GM18507 (cell line): ENCODE measurements around the gene CAPN12.

Source experiments
- DNase-seq: peaks from one replicate; pipeline ENCODE4 v3.0.0; 2011; ENCODE audit warnings: low read depth; ENCODE audit not compliant: insufficient read length; ENCODE audit errors: extremely low spot score
- FAIRE-seq: peaks from 2 replicates; lab custom pipeline; 2011; peaks lifted over from hg19 to GRCh38; lab: Jason Lieb, UNC

The CAPN12 gene

GRCh38 chr19:38728752-38729541, 15.3 kb downstream of the CAPN12 start:
- FAIRE-seq (no peak), DNase-seq (no peak)

DNA sequence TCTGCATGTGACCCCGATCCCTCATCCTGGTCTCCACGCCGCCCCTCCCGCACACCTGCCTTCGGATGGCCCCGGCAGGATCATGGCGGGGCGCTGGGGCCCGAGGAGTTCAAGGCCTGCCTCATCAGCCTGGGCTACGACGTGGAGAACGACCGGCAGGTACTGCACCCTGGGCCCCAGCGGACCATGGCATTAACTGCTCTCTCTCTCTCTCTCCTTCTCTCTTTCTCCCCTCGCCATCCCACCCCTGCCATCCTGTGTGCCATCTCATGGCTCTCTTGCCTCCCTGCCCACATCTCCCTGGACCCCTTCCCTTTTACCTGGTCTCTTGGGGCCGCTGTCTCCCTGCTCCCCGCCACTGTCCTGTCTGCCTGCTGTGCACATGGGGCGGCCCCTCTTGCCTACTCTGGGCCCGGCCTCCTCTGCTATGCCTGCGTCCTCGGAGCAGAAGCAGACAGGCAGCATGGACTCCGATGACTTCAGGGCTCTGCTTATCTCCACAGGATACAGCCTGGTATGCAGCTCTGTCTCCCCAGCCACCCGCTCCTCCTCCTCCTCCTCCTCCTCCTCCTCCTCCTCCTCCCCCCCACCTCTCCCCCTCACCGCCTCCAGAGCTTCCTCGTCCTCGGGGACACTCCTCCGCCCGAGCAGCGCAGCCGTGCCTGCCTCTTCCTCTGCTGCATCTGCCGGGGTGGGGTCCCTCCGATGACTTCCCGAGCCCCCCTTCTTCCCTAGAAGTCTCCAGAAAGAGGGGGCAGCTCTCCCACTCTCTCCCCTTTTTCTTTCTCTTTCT, 16.2 kb downstream of the CAPN12 start:
- no peak for FAIRE-seq
- no peak for DNase-seq

GRCh38 chr19:38727306-38727867, 16.9 kb downstream of the CAPN12 start:
- no peak for FAIRE-seq
- no peak for DNase-seq

DNA sequence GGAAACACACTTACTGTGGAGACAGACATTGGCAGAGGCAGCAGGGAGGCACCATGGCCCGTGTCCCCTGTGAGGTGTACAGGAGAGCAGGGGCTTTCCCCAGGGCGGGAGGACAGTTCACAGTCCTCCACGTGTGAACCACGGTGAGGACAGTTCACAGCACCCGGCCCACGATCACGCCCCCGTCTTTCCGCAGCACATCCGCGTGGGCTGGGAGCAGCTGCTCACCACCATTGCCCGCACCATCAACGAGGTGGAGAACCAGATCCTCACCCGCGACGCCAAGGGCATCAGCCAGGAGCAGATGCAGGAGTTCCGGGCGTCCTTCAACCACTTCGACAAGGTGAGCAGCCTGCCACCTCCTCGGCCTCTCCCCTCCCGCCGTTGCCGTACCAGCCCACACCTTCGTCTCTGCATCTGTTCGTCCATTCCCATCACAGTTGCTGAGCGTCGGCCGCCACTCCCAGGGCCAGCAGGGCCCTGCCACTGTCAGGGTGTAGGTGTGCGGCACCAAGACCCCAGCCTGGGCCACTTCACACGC, 17.4 kb downstream of the CAPN12 start:
- no peak for FAIRE-seq

GRCh38 chr19:38726284-38726673, 18.0 kb downstream of the CAPN12 start:
- FAIRE-seq (no peak), DNase-seq (no peak)

More for the DNA sequence above, 17.4 kb downstream of the CAPN12 start:
- DNase-seq = no peak

DNA sequence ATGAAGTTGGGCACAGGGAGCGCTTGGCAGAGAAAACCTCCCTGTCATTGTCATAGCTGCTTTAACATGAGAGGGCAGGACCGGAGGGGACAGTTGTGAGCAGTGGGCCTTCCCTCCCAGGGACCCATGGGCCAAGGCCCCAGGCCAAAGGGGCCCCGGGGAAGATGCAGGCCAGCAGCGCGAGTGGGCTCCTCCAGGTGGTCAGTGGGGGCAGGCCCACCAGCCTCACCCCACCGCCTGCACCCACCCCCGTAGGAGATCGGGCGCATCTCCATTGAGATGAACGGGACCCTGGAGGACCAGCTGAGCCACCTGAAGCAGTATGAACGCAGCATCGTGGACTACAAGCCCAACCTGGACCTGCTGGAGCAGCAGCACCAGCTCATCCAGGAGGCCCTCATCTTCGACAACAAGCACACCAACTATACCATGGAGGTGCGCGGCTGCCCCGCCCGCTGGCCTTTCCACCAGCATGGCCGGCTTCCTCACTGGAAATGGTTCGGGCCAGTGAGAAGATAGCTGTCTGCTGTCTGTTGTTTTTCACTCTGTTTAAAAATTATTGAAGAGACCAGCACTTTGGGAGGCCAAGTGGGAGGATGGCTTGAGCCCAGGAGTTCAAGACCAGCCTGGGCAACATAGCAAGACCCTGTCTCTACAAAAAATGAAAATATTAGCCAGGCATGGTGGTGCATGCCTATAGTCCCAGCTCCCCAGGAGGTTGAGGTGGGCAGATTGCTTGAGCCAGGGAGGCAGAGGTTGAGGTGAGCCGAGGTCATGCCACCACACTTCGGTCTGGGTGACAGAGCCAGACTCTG, 18.6 kb downstream of the CAPN12 start:
- FAIRE-seq (no peak), DNase-seq (no peak)

DNA sequence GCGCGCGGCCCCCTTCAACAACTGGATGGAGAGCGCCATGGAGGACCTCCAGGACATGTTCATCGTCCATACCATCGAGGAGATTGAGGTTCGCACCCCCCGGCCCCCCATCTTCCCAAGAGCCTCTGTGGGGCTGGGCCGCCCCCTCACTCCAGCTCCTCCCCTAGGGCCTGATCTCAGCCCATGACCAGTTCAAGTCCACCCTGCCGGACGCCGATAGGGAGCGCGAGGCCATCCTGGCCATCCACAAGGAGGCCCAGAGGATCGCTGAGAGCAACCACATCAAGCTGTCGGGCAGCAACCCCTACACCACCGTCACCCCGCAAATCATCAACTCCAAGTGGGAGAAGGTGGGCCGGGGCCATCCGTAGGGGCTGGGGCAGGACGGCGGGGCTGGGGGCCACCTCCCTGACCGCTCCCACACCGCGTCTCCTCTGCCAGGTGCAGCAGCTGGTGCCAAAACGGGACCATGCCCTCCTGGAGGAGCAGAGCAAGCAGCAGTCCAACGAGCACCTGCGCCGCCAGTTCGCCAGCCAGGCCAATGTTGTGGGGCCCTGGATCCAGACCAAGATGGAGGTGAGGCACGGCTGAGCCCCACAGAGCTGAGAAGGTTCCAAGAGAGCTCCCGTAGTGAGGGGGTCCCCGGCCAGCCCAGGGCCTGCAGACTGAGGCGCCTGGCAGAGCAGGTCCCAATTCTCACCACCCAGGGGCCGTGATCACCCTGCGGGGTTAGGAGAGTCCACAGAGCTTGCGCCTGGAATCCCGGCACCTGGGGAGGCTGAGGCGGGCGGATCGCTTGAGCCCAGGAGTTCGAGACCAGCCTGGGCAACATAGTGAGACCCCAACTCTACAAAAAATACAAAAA, 20.1 kb downstream of the CAPN12 start:
- FAIRE-seq (no peak), DNase-seq (no peak)

- no peak for DNase-seq
- no peak for FAIRE-seq
Observed at GRCh38 chr19:38723606-38723965, 20.7 kb downstream of the CAPN12 start.

GRCh38 chr19:38722947-38723605, 21.2 kb downstream of the CAPN12 start:
- DNase-seq = no peak
- no peak for FAIRE-seq

- DNase-seq (no peak), FAIRE-seq (no peak)
Observed at GRCh38 chr19:38721979-38722773, 22.1 kb downstream of the CAPN12 start.

DNA sequence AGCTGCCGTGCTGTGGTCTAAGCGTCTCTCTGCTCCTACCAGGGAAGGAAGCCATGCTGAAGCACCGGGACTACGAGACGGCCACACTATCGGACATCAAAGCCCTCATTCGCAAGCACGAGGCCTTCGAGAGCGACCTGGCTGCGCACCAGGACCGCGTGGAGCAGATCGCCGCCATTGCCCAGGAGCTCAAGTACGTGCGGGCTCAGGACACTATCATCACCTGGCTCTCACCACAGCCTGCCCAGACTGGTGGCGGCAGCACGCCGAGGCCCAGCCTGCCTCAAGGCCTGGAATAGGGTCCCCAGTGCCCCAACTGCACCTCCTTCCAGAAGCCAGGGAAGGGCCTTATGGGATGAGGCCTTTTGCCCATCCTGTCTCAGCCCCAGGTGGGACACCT, 22.8 kb downstream of the CAPN12 start:
- FAIRE-seq = no peak
- no peak for DNase-seq

- FAIRE-seq (no peak), DNase-seq (no peak)
Observed at GRCh38 chr19:38720559-38721236, 23.6 kb downstream of the CAPN12 start.

DNA sequence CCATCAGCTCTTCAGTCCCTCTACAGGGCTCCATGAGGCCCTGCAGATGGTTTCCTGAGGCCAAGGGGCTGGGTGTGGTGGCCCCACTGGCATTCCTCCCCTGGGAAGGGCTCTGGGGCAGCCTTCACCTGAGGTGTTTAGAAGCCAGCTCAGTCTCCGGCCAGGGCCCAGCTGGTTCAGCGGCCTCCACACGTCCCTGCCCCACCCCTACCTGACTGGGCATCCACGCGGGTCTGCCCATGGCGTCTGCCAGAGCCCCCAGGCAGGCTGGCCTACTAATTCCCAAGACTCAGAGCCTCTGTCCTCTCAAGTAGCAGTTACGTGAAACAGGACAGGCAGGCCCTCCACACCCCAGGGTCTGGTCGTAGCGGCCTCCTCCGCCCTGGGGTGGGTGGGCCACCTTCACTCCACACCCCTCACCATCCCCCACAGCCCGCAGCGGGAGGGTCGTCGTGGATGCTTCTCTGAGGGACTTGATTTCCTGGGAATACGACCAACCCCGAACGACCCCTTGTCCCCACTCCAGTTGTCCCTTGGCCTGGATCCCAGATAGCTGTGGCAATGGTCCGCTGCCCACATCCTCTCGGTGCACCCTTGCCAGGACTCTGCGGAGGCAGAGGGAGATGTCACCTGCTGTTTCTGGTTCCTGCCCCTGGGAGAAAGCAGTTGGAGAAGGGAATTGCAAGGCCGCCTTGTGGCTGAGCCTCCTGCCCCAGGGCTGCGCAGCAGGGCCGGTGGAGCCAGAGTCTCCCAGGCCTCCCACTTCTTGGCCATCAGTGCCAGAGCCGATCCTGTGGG, 24.3 kb downstream of the CAPN12 start:
- FAIRE-seq = no peak
- no peak for DNase-seq

- FAIRE-seq = no peak
- no peak for DNase-seq
Observed at GRCh38 chr19:38718747-38719543, 25.3 kb downstream of the CAPN12 start.

DNA sequence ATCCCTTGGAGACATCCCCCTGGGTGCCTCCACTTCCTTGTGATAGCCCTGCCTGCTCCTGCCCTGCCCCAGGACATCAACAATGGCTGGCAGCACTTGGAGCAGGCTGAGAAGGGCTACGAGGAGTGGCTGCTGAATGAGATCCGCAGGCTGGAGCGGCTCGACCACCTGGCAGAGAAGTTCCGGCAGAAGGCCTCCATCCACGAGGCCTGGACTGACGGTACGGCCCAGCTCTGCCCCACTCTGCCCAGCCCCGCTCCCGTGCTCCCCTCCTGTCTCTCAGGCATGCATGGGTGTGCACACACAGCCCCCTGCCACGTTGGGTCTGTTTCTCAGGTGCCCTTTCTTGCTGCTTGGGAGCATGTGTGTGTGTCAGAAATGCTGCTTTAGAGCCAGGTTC, 26.4 kb downstream of the CAPN12 start:
- FAIRE-seq (no peak), DNase-seq (no peak)
